WTC11 (cell line): ENCODE data around the gene MORC4. TPM values are rescaled to one million over a fixed set of nuclear protein-coding genes. Genes with fewer than 3 reads are reported as not detected.
"Not testable (repeated sequence)": the region's sequence is repeated elsewhere in the genome, so short reads cannot be mapped to it uniquely, and the experiment has no call there.

Experiments used
- ATAC-seq: fragments of 200-7000 bp; cut with Tn5 transposase; 2 replicates; pipeline ENCODE4 v1.10.0; 2021; ENCODE audit warnings: mild to moderate bottlenecking, moderate library complexity
- CTCF ChIA-PET: fragments of 300-600 bp; sonication (Branson Sonifier 250); formaldehyde crosslinking; loops from one replicate; lab custom pipeline; 2021; ENCODE audit warnings: antibody characterized with exemption; lab: Charles Lee
- POLR2A ChIA-PET: fragments of 350-600 bp; sonication (Branson Sonifier 250); formaldehyde crosslinking; loops from one replicate; lab custom pipeline; 2021; ENCODE audit warnings: antibody characterized with exemption; lab: Charles Lee
- DNase-seq: peaks from one replicate; pipeline ENCODE4 v3.0.0; 2021; ENCODE audit warnings: low spot score
- H3K27ac Mint-ChIP-seq: 2 replicates; pipeline ENCODE4 v1.8.0; 2021; ENCODE audit warnings: mixed read lengths
- H3K27me3 Mint-ChIP-seq: 2 replicates; pipeline ENCODE4 v1.8.0; 2021; ENCODE audit warnings: low read depth, mild to moderate bottlenecking, moderate library complexity, mixed read lengths
- H3K36me3 Mint-ChIP-seq: 2 replicates; pipeline ENCODE4 v1.8.0; 2021; ENCODE audit warnings: mixed read lengths
- H3K4me1 Mint-ChIP-seq: 2 replicates; pipeline ENCODE4 v1.8.0; 2022; ENCODE audit warnings: mixed read lengths
- H3K4me3 Mint-ChIP-seq: 2 replicates; pipeline ENCODE4 v1.8.0; 2021; ENCODE audit warnings: mild to moderate bottlenecking, moderate library complexity, mixed read lengths
- H3K9me3 Mint-ChIP-seq: 2 replicates; pipeline ENCODE4 v1.8.0; 2021; ENCODE audit warnings: mixed read lengths
- AR ChIP-seq: fragments of 250-450 bp; sonication (Bioruptor Pico); IDR thresholded peaks from 2 replicates; pipeline ENCODE4 v1.9.0; 2021; ENCODE audit warnings: mild to moderate bottlenecking
- ATF2 ChIP-seq: sonication (generic); formaldehyde crosslinking; IDR thresholded peaks from 2 replicates; pipeline ENCODE4 v1.8.1; 2022; ENCODE audit warnings: low read depth, missing genetic modification reagents, borderline replicate concordance
- CBFB ChIP-seq: sonication (generic); formaldehyde crosslinking; IDR thresholded peaks from 2 replicates; pipeline ENCODE4 v1.8.1; 2022; ENCODE audit warnings: mild to moderate bottlenecking, low read depth, missing genetic modification reagents
- FOXK1 ChIP-seq: sonication (generic); formaldehyde crosslinking; IDR thresholded peaks from 2 replicates; pipeline ENCODE4 v1.8.0; 2022; ENCODE audit warnings: mild to moderate bottlenecking, moderate library complexity, missing genetic modification reagents
- GABPB1 ChIP-seq: sonication (generic); formaldehyde crosslinking; IDR thresholded peaks from 2 replicates; pipeline ENCODE4 v1.8.1; 2023; ENCODE audit warnings: mild to moderate bottlenecking, missing genetic modification reagents
- IRF2 ChIP-seq: sonication (generic); formaldehyde crosslinking; IDR thresholded peaks from 2 replicates; pipeline ENCODE4 v1.8.0; 2022; ENCODE audit warnings: low read depth, missing genetic modification reagents, borderline replicate concordance
- NFYB ChIP-seq: sonication (generic); formaldehyde crosslinking; conservative IDR thresholded peaks from 2 replicates; pipeline ENCODE4 v1.8.0; 2022; ENCODE audit warnings: low read depth, missing genetic modification reagents
- RELA ChIP-seq: sonication (generic); formaldehyde crosslinking; IDR thresholded peaks from 2 replicates; pipeline ENCODE4 v1.8.1; 2022; ENCODE audit warnings: missing genetic modification reagents, mild to moderate bottlenecking, borderline replicate concordance
- SMAD3 ChIP-seq: sonication (generic); formaldehyde crosslinking; IDR thresholded peaks from 2 replicates; pipeline ENCODE4 v1.8.0; 2022; ENCODE audit warnings: missing genetic modification reagents, mild to moderate bottlenecking, borderline replicate concordance
- SP1 ChIP-seq: sonication (generic); formaldehyde crosslinking; conservative IDR thresholded peaks from 2 replicates; pipeline ENCODE4 v1.8.1; 2022; ENCODE audit warnings: missing genetic modification reagents
- TCF7 ChIP-seq: sonication (generic); formaldehyde crosslinking; IDR thresholded peaks from 2 replicates; pipeline ENCODE4 v1.8.0; 2022; ENCODE audit warnings: mild to moderate bottlenecking, low read depth, missing genetic modification reagents, moderate library complexity
- TEAD1 ChIP-seq: sonication (generic); formaldehyde crosslinking; IDR thresholded peaks from 2 replicates; pipeline ENCODE4 v1.8.0; 2022; ENCODE audit warnings: mild to moderate bottlenecking, missing genetic modification reagents
- ZBTB43 ChIP-seq: sonication (generic); formaldehyde crosslinking; IDR thresholded peaks from 2 replicates; pipeline ENCODE4 v1.8.1; 2023; ENCODE audit warnings: mild to moderate bottlenecking, missing genetic modification reagents
- ZNF232 ChIP-seq: sonication (generic); formaldehyde crosslinking; IDR thresholded peaks from 2 replicates; pipeline ENCODE4 v1.8.0; 2022; ENCODE audit warnings: mild to moderate bottlenecking, missing genetic modification reagents
- ZNF396 ChIP-seq: fragments of 250-450 bp; sonication (Bioruptor Pico); IDR thresholded peaks from 2 replicates; pipeline ENCODE4 v1.8.0; 2021; ENCODE audit warnings: mild to moderate bottlenecking, moderate library complexity, borderline replicate concordance
- ZNF416 ChIP-seq: fragments of 250-450 bp; sonication (Bioruptor Pico); IDR thresholded peaks from 2 replicates; pipeline ENCODE4 v1.9.0; 2021; ENCODE audit warnings: mild to moderate bottlenecking, inconsistent platforms
- total RNA-seq: library from RNA; stranded (reverse); gene quantifications from 3 replicates; pipeline ENCODE4 v1.2.3, GENCODE V29; 2021
- TF ChIP-seq, protein P1 (sequence below): sonication (generic); formaldehyde crosslinking; conservative IDR thresholded peaks from 2 replicates; pipeline ENCODE4 v1.8.1; 2023; ENCODE audit warnings: mild to moderate bottlenecking, low read depth, missing genetic modification reagents, moderate library complexity
- TF ChIP-seq, protein P2 (sequence below): sonication (generic); formaldehyde crosslinking; IDR thresholded peaks from 2 replicates; pipeline ENCODE4 v1.8.0; 2022; ENCODE audit warnings: mild to moderate bottlenecking, missing genetic modification reagents
- TF ChIP-seq, protein P3 (sequence below): fragments of 250-450 bp; sonication (Bioruptor Pico); IDR thresholded peaks from 2 replicates; pipeline ENCODE4 v1.9.0; 2021; ENCODE audit warnings: mild to moderate bottlenecking

MORC4 gene
- total RNA-seq, 1 experiment from 2014 or later, result 4.6 TPM

DNA sequence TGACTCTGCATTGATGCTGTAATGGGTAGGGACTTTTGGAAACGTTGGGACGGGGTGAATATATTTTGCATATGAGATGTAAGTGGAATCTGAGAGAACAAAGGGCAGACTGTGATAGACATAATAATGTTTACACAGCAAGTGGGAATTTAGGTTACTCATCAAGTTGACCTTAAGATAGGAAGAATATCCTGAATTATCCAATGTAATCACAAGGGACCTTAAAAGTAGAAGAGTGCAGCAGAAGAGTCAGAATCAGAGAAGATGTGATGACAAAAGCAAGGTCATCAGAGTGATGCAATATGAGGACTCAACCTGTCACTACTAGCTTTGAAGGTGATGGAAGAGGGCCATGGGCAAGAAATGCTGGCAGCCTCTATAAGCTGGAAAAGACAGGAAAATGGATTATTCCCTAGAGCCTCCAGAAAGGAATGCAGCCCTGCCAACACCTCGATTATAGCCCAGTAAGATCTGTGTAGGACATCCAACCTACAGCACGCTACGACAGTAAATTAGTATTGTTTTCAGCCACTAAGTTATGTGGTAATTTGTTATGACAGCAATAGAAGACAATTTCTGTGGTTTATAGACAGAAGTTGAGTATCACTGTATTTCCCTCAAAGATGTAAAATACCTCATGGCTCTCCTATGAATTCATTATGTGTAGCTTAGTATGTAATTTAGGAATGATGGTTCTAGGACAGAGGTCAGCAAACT is 26.4 kb downstream of the MORC4 start:
- DNase-seq (no peak), ATAC-seq (no peak)
- H3K36me3 Mint-ChIP-seq, result peaks cover 5% of the 10 kb centered on the region; the same call in 1 of the 2 replicates
- no peaks in the 10 kb centered on the region; the same call in 1 of the 2 replicates for H3K27me3 Mint-ChIP-seq
- H3K9me3 Mint-ChIP-seq, result peaks cover 7% of the 10 kb centered on the region; the same call in 1 of the 2 replicates
- no peak overlapping the region for H3K4me3 Mint-ChIP-seq
- CTCF ChIA-PET, result no interaction called here
- POLR2A ChIA-PET, result no interaction called here
- TF ChIP-seq TCF7, result no peak
- peak; percentile 39; the same call in 1 of the 2 replicates for TF ChIP-seq GABPB1 (CRISPR knock-in tag)
- H3K27ac Mint-ChIP-seq, result no peak overlapping the region
- no peaks in the 10 kb centered on the region for H3K4me1 Mint-ChIP-seq

DNA sequence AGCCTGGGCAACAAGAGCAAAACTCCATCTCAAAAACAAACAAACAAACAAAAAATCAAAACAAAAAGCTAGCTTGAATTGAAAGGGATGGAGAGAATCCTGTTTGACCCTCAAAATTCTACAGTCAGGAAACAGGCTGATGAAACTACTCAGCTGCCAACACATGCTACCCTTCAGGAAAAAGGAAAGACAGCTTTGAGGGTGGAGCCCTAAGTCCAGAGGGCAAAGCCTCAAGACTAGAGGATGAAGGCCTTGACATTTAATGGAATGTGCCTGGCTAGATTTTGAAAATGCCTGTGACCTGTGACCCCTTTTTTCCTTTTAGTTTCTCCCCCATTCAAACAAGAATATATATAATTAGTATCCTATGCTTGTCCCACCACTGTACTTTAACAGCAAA is 27.1 kb downstream of the MORC4 start:
- TF ChIP-seq CBFB, result no peak
- TF ChIP-seq FOXK1 (CRISPR knock-in tag), result no peak
- no peak for TF ChIP-seq ZBTB43 (CRISPR knock-in tag)
- TF ChIP-seq, protein P1, sequence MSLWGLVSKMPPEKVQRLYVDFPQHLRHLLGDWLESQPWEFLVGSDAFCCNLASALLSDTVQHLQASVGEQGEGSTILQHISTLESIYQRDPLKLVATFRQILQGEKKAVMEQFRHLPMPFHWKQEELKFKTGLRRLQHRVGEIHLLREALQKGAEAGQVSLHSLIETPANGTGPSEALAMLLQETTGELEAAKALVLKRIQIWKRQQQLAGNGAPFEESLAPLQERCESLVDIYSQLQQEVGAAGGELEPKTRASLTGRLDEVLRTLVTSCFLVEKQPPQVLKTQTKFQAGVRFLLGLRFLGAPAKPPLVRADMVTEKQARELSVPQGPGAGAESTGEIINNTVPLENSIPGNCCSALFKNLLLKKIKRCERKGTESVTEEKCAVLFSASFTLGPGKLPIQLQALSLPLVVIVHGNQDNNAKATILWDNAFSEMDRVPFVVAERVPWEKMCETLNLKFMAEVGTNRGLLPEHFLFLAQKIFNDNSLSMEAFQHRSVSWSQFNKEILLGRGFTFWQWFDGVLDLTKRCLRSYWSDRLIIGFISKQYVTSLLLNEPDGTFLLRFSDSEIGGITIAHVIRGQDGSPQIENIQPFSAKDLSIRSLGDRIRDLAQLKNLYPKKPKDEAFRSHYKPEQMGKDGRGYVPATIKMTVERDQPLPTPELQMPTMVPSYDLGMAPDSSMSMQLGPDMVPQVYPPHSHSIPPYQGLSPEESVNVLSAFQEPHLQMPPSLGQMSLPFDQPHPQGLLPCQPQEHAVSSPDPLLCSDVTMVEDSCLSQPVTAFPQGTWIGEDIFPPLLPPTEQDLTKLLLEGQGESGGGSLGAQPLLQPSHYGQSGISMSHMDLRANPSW, result no peak
- no peak for TF ChIP-seq SMAD3 (CRISPR knock-in tag)
- TF ChIP-seq, protein P2, sequence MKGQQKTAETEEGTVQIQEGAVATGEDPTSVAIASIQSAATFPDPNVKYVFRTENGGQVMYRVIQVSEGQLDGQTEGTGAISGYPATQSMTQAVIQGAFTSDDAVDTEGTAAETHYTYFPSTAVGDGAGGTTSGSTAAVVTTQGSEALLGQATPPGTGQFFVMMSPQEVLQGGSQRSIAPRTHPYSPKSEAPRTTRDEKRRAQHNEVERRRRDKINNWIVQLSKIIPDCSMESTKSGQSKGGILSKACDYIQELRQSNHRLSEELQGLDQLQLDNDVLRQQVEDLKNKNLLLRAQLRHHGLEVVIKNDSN, result no peak
- TF ChIP-seq TEAD1 (CRISPR knock-in tag), result no peak
- TF ChIP-seq RELA (CRISPR knock-in tag), result no peak
- TF ChIP-seq ATF2, result no peak
- no peak for TF ChIP-seq ZNF232
- TF ChIP-seq SP1, result no peak
- TF ChIP-seq, protein P3, sequence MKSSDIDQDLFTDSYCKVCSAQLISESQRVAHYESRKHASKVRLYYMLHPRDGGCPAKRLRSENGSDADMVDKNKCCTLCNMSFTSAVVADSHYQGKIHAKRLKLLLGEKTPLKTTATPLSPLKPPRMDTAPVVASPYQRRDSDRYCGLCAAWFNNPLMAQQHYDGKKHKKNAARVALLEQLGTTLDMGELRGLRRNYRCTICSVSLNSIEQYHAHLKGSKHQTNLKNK (CRISPR knock-in tag), result no peak
- no peak for TF ChIP-seq NFYB (CRISPR knock-in tag)
- no peak for TF ChIP-seq ZNF396
- TF ChIP-seq IRF2 (CRISPR knock-in tag), result no peak
- TF ChIP-seq ZNF416 (CRISPR knock-in tag), result no peak
- no peak for TF ChIP-seq AR
- POLR2A ChIA-PET, result no interaction called here
- DNase-seq (no peak), ATAC-seq (no peak)
- Mint-ChIP-seq H3K36me3 (peaks cover 7% of the 10 kb centered on the region), H3K9me3 (peaks cover 7% of the 10 kb centered on the region; the same call in 1 of the 2 replicates), H3K4me3 (no peak overlapping the region), H3K4me1 (no peaks in the 10 kb centered on the region), H3K27me3 (no peaks in the 10 kb centered on the region; the same call in 1 of the 2 replicates), H3K27ac (no peak overlapping the region)
- CTCF ChIA-PET, result no interaction called here

- H3K27me3 Mint-ChIP-seq, POLR2A ChIA-PET, H3K27ac Mint-ChIP-seq, H3K4me1 Mint-ChIP-seq: not testable (repeated sequence)
- DNase-seq (peak; percentile 42), ATAC-seq (peak; percentile 73)
- peaks cover 13% of the 10 kb centered on the region for H3K9me3 Mint-ChIP-seq
- H3K36me3 Mint-ChIP-seq, result peaks cover 24% of the 10 kb centered on the region
- CTCF ChIA-PET, result interaction anchor here (1.1 kb wide), 1 partner anchor 72 kb away, joined by 8 read pairs; no protein-coding TSS in a partner anchor
- H3K4me3 Mint-ChIP-seq, result 0 out of 2 replicates have a peak overlapping the region, but pooled peaks have one; percentile 12
Measured at GRCh38 chrX:106966547-106966946, 33.5 kb downstream of the MORC4 start.
